ENCODE measurements around the gene SCG3. TPM values are rescaled to one million over a fixed set of nuclear protein-coding genes. Genes with fewer than 3 reads are reported as not detected.

The SCG3 gene
- total RNA-seq, 1 donor from 2014 or later, result 1.8 TPM

DNA sequence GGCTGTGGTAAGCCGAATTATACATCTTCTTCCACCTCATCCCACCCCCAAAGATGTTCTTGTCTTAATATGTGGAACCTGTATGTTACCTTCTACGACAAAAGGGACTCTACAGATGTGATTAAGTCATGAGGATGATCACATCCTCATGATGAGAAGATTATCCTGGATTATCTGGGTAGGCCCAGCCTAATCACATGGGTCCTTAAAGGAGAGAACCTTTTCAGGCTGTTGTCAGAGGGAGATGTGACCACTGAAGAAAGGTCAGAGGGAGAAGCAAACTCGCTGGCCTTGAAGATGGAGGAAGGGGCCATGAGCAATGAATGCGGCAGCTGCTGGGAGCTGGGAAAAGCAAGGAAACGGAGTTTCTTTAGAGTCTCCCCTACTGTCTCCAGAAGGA is 12.9 kb upstream of the SCG3 start:
- TF ChIP-seq EZH2 (IDR thresholded peaks at IDR 0.05; ENCODE audit: insufficient read depth, low read length), result no peak
- TF ChIP-seq, protein P1, sequence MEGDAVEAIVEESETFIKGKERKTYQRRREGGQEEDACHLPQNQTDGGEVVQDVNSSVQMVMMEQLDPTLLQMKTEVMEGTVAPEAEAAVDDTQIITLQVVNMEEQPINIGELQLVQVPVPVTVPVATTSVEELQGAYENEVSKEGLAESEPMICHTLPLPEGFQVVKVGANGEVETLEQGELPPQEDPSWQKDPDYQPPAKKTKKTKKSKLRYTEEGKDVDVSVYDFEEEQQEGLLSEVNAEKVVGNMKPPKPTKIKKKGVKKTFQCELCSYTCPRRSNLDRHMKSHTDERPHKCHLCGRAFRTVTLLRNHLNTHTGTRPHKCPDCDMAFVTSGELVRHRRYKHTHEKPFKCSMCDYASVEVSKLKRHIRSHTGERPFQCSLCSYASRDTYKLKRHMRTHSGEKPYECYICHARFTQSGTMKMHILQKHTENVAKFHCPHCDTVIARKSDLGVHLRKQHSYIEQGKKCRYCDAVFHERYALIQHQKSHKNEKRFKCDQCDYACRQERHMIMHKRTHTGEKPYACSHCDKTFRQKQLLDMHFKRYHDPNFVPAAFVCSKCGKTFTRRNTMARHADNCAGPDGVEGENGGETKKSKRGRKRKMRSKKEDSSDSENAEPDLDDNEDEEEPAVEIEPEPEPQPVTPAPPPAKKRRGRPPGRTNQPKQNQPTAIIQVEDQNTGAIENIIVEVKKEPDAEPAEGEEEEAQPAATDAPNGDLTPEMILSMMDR (IDR thresholded peaks at IDR 0.05; ENCODE audit: insufficient read depth, low read depth, low read length), result no peak
- H3K9ac ChIP-seq (ENCODE audit: low read length), result no peak overlapping the region
- no peak overlapping the region for H3K4me2 ChIP-seq (ENCODE audit: low read length)
- no peaks in the 10 kb centered on the region for H3K4me1 ChIP-seq (ENCODE audit: insufficient read depth, low read length)
- H3K27ac ChIP-seq (ENCODE audit: low read depth, low read length), result no peak overlapping the region
- H3K4me3 Mint-ChIP-seq (ENCODE audit: unreplicated experiment), result no peak overlapping the region
- no peaks in the 10 kb centered on the region for H3K9me3 ChIP-seq (ENCODE audit: insufficient read depth, low read depth, low read length)
- DNase-seq (ENCODE audit: low read depth) (no peak), FAIRE-seq (no peak)
- no peaks in the 10 kb centered on the region for H3K79me2 ChIP-seq (ENCODE audit: insufficient read depth, low read length)
- H3K4me1 Mint-ChIP-seq (ENCODE audit: low read depth, unreplicated experiment), result peaks cover 4% of the 10 kb centered on the region
- no peak overlapping the region for H3K27ac Mint-ChIP-seq (ENCODE audit: unreplicated experiment)
- no peaks in the 10 kb centered on the region for H3K9me3 Mint-ChIP-seq (ENCODE audit: unreplicated experiment)
- H3K27me3 Mint-ChIP-seq (ENCODE audit: low read depth, unreplicated experiment), result no peaks in the 10 kb centered on the region
- no peaks in the 10 kb centered on the region for H3K36me3 ChIP-seq (ENCODE audit: insufficient read depth, low read length)
- peaks cover 4% of the 10 kb centered on the region for H3K27me3 ChIP-seq (ENCODE audit: insufficient read depth, low read length)
- H2AFZ ChIP-seq (ENCODE audit: low read depth, low read length), result no peak overlapping the region
- H3K4me3 ChIP-seq (ENCODE audit: insufficient read depth, low read depth, low read length), result no peak overlapping the region
- H3K36me3 Mint-ChIP-seq (ENCODE audit: low read depth, unreplicated experiment), result no peaks in the 10 kb centered on the region
- H4K20me1 ChIP-seq (ENCODE audit: insufficient read depth, low read length), result no peaks in the 10 kb centered on the region

DNA sequence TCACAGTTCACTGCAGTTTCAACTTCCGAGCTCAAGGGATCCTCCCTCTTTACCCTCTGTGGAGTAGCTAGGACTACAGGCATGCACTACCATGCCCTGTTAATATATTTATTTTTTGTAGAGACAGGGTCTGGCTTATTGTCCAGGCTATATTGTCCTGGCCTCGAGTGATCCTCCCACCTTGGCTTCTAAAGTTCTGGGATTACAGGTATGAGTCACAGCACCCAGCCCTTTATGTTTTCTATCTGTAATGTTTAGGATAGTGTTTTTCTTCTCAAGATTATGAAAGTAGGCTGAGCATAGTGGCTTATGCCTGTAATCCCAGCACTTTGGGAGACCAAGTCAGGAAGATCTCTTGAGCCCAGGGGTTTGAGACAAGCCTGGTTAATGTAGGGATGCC is 11.9 kb upstream of the SCG3 start:
- Histone ChIP-seq H3K79me2 (ENCODE audit: insufficient read depth, low read length) (no peaks in the 10 kb centered on the region), H3K27ac (ENCODE audit: low read depth, low read length) (no peak overlapping the region), H3K4me3 (ENCODE audit: insufficient read depth, low read depth, low read length) (no peak overlapping the region), H3K4me2 (ENCODE audit: low read length) (no peak overlapping the region), H3K4me1 (ENCODE audit: insufficient read depth, low read length) (no peaks in the 10 kb centered on the region), H4K20me1 (ENCODE audit: insufficient read depth, low read length) (no peaks in the 10 kb centered on the region), H3K36me3 (ENCODE audit: insufficient read depth, low read length) (no peaks in the 10 kb centered on the region), H3K9me3 (ENCODE audit: insufficient read depth, low read depth, low read length) (no peaks in the 10 kb centered on the region), H3K9ac (ENCODE audit: low read length) (no peak overlapping the region), H3K27me3 (ENCODE audit: insufficient read depth, low read length) (peaks cover 4% of the 10 kb centered on the region), H2AFZ (ENCODE audit: low read depth, low read length) (no peak overlapping the region)
- Mint-ChIP-seq H3K9me3 (ENCODE audit: unreplicated experiment) (no peaks in the 10 kb centered on the region), H3K4me1 (ENCODE audit: low read depth, unreplicated experiment) (peaks cover 4% of the 10 kb centered on the region), H3K36me3 (ENCODE audit: low read depth, unreplicated experiment) (no peaks in the 10 kb centered on the region), H3K27me3 (ENCODE audit: low read depth, unreplicated experiment) (no peaks in the 10 kb centered on the region), H3K27ac (ENCODE audit: unreplicated experiment) (no peak overlapping the region), H3K4me3 (ENCODE audit: unreplicated experiment) (no peak overlapping the region)
- TF ChIP-seq, protein P1 (IDR thresholded peaks at IDR 0.05; ENCODE audit: insufficient read depth, low read depth, low read length), result no peak
- TF ChIP-seq EZH2 (IDR thresholded peaks at IDR 0.05; ENCODE audit: insufficient read depth, low read length), result no peak
- no peak for DNase-seq (ENCODE audit: low read depth)
- FAIRE-seq, result no peak

DNA sequence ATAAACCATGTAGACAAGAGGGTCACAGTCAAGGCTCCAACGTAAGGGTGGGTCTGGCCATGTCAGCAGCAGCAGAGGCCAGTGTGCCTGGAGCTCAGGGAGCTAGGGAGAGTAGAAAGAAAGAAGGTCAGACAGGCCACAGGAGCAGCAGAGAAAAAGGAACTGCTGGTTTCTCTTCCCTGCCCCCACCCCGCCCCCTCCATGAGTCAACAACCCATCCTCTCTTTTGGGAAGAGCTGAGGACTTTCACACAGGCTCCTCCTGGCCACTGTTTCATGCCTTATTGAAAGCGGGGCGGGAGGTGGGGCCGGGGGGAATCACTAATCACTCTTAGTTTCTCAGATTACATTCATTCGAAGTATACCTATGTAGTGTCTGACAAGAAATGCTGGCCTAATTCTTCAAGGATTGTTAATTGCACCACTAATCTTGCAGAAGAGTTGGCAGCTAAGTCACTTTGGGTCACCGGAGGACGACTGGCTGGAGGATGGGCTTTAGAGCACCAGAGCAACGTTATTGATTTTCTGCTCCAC is 9.1 kb upstream of the SCG3 start:
- H3K4me1 Mint-ChIP-seq (ENCODE audit: low read depth, unreplicated experiment), result peaks cover 4% of the 10 kb centered on the region
- H3K9me3 ChIP-seq (ENCODE audit: insufficient read depth, low read depth, low read length), result no peaks in the 10 kb centered on the region
- H3K4me2 ChIP-seq (ENCODE audit: low read length), result no peak overlapping the region
- no peak overlapping the region for H2AFZ ChIP-seq (ENCODE audit: low read depth, low read length)
- no peak for TF ChIP-seq EZH2 (IDR thresholded peaks at IDR 0.05; ENCODE audit: insufficient read depth, low read length)
- TF ChIP-seq, protein P1 (IDR thresholded peaks at IDR 0.05; ENCODE audit: insufficient read depth, low read depth, low read length), result no peak
- H3K4me1 ChIP-seq (ENCODE audit: insufficient read depth, low read length), result no peaks in the 10 kb centered on the region
- H3K4me3 Mint-ChIP-seq (ENCODE audit: unreplicated experiment), result no peak overlapping the region
- no peaks in the 10 kb centered on the region for H3K36me3 ChIP-seq (ENCODE audit: insufficient read depth, low read length)
- H4K20me1 ChIP-seq (ENCODE audit: insufficient read depth, low read length), result no peaks in the 10 kb centered on the region
- DNase-seq (ENCODE audit: low read depth), result no peak
- H3K27ac Mint-ChIP-seq (ENCODE audit: unreplicated experiment), result no peak overlapping the region
- H3K36me3 Mint-ChIP-seq (ENCODE audit: low read depth, unreplicated experiment), result no peaks in the 10 kb centered on the region
- no peak overlapping the region for H3K4me3 ChIP-seq (ENCODE audit: insufficient read depth, low read depth, low read length)
- H3K79me2 ChIP-seq (ENCODE audit: insufficient read depth, low read length), result no peaks in the 10 kb centered on the region
- no peaks in the 10 kb centered on the region for H3K9me3 Mint-ChIP-seq (ENCODE audit: unreplicated experiment)
- H3K27ac ChIP-seq (ENCODE audit: low read depth, low read length), result no peak overlapping the region
- no peak for FAIRE-seq
- peaks cover 2% of the 10 kb centered on the region for H3K27me3 Mint-ChIP-seq (ENCODE audit: low read depth, unreplicated experiment)
- peaks cover 2% of the 10 kb centered on the region for H3K27me3 ChIP-seq (ENCODE audit: insufficient read depth, low read length)
- no peak overlapping the region for H3K9ac ChIP-seq (ENCODE audit: low read length)

Data from astrocyte (in vitro differentiated cells and primary cell).